Stimulated activated CD8-positive, alpha-beta memory T cell treated with anti-CD3 and anti-CD28 coated beads, Interleukin-7, amount 100 ng/mL, for 1 hour (primary cell): ENCODE data around the gene SYNGR3.
"Not testable (repeated sequence)": the region's sequence is repeated elsewhere in the genome, so short reads cannot be mapped to it uniquely, and the experiment has no call there.

Experiments
- DNase-seq, 2 donors: peaks; one replicate each; pipeline ENCODE4 v3.0.0-alpha.2; 2020; ENCODE audit warnings: low read depth in 2 of 2

The SYNGR3 gene

DNA sequence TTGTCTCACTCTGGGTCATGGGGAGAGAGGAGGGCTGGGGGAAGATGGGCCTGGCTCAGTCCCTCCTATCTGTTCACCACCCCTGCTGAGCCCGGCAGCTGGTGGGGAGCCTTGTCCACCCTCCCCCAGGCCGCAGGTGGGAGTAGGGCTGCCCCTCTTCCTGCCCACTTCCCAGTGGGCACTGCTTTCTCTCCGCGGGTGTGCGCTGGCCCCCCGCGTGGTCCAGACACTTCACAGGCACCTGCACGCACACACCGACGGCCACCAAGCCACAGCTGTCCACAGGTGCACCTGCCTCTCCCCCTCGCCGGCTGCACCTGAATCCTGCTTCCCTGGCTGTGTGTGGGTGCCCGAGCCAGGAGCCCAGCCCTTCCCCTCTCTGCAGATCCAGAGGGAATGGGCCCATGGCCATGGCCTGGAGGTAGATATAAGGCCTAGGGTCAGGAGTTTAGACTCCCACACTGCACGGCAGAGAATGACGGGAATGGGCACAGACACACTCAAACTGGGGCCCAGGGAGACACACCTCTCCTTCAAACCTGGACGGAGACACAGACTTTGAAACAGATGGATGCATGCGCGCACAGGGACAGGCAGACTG lies 39.0 kb downstream of the SYNGR3 start:
- no peak for DNase-seq

GRCh38 chr16:2029350-2029749 lies 39.6 kb downstream of the SYNGR3 start:
- DNase-seq = no peak

GRCh38 chr16:2030036-2030435 lies 40.3 kb downstream of the SYNGR3 start:
- DNase-seq = no peak

DNA sequence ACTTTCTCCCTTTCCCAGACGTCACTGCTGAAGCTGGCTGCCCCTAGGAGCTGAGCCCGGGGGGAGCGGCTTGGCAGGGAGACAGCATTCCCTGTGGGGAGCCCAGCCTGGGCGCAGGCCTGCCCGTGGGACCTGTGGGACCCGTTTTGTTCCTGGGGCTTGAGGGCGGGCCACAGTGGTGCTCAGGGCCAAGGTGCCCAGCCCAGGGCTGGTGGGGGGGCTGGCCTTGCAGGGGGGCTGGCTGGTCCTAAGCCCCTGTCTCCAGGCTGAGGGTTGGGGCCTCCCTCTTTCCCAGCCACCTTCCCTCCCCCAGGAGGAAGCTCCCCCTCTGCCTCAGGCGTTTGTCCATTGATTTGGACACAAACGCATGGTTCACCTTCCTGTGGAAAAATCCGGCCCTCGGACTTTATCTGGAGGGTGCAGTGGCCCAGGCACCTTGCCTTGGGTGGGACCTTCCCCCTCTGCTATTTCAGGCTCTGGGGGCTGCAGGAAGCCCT lies 41.4 kb downstream of the SYNGR3 start:
- DNase-seq = no peak

DNA sequence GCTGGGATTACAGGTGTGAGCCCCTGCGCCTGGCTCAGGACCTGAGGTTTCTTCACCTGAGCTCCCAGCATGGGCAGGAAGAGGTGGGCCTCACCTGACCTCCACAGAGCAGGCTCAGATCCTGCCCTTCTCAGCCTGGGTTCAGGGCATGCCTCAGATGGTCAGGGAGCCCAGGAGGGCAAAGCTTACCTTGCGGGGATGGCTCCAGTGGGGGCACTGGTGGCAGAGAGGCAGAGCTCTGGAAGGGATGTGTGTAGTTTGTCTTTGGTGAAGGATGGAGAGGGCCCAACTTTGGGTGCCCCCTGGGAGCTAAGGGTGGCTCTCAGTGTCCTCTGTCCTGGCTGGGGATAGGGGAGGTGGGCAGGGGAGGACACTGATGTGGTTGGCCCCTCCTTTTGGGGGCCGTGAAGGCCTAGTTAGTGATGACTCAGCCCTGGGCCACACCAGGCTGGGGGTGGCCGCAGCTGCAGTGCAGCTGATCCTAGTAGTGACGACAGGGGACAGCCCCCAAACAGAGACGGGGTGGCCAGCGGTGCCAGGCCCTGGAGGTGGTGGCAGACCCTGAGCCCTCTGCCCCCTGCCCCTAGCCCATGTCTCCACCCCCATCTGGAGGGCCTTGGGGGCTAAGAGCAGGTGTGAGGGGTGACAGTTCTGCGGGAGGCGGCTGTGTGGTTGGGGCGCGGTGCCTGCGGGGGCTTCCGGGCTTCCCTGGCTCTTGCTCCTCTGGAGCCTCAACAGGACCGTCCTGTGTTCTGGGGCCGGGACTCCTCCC lies 42.7 kb downstream of the SYNGR3 start:
- DNase-seq = no peak

DNA sequence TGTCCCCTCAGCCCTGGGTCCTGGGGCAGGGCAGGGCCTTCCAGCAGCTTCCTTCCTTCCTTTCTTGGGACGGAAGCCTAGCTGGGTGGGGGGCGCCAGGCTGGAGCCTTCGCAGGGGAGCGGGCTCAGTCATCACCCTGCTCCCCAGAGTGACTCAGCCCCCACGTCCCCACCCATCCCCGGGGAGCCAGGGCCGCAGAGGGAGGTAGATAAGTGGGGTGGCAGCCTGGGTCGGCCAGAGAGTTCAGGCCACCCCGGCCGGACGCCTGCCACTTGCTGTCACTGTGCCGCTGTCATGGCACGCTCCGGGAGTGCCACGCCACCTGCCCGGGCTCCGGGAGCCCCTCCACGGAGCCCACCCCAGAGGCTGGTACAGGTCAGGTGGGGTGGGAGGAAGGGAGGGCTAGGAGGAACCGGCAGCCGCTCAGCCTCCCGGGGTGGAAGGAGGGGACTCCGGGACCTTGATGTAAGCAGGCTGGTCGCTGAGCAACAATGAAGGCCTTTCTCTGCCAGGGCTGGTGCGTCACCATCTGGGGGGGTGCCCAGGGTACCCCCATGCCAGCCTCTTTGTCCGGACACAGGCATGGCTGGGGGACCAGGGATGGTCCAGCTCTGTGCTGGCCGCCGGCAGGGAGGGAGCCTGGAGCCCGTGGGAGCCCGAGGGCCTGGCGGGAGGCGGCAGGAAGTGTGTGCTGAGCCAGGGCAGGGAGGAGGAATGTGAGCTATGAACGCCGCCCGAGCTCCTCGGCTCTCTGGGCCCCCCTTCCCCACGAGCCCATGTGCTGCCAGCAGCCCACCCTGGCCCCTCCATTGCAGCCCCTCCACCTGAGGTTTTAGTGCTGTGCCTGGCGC lies 43.5 kb downstream of the SYNGR3 start:
- no peak for DNase-seq

DNA sequence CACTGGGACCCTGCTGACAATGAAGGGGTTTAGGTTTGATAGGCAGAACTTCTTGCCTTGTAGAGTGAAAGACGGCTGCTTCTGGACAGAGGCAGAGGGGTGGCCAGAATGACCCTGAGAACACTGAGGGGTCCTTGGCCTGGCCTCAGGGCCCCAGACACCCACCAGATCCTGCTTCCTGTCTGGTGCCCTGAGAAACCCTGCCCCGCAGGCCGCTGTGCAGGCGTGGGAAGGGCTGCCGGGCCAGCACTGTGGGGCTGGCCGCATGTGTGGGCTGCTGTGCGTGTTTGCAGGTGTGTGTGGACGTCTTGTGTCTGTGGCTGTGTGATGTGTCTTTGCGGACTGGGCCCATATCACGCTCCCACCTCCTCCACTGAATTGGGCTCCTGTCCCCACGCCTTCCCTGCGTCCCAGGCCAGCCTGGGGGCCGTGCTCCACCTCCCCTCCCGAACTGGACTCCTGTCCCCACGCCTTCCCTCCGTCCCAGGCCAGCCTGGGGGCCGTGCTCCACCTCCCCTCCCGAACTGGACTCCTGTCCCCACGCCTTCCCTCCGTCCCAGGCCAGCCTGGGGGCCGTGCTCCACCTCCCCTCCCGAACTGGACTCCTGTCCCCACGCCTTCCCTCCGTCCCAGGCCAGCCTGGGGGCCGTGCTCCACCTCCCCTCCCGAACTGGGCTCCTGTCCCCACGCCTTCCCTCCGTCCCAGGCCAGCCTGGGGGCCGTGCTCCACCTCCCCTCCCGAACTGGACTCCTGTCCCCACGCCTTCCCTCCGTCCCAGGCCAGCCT lies 44.3 kb downstream of the SYNGR3 start:
- DNase-seq = not testable (repeated sequence)

- no peak for DNase-seq
Measured at GRCh38 chr16:2034696-2035430, 45.1 kb downstream of the SYNGR3 start.

DNA sequence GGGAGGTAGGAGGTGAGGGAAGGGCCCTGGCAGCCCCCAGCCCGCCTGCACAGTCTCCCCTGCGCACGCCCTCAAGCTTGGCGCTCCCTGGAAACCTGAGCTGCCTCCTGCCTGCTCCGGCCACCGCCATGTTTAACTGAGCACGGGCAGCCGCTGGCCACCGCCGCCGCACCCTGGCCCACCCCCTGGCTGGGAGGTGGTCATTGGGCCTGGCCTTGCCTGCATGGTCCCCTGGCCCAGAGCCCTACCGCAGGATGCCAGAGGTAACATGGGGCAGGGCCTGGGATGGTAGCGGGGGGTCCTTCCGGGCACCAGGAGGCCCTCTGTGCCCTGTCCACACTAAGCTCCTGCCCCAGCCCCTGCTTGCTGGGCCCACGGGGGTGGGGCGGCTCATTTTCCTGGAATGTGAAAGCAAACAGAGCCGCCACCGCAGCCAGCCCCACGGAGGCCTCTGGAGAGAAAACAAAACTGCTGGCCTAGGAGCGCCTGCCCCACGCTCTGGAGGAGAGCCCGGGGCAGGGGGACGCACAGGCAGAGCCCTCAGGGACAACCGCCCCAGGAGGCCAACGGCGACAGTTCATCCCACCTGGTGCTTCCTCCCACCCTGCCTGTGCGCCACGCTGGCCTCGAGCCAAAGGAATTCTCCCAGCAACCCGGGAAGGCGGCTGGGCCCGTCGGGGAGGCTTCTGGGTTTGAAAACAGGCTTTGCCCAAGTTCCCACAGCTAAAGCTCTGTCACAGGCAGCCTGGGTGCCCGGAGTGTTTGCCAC lies 45.8 kb downstream of the SYNGR3 start:
- no peak for DNase-seq

GRCh38 chr16:2036200-2036966 lies 46.6 kb downstream of the SYNGR3 start:
- DNase-seq = no peak

GRCh38 chr16:2037115-2037514 lies 47.3 kb downstream of the SYNGR3 start:
- no peak for DNase-seq

DNA sequence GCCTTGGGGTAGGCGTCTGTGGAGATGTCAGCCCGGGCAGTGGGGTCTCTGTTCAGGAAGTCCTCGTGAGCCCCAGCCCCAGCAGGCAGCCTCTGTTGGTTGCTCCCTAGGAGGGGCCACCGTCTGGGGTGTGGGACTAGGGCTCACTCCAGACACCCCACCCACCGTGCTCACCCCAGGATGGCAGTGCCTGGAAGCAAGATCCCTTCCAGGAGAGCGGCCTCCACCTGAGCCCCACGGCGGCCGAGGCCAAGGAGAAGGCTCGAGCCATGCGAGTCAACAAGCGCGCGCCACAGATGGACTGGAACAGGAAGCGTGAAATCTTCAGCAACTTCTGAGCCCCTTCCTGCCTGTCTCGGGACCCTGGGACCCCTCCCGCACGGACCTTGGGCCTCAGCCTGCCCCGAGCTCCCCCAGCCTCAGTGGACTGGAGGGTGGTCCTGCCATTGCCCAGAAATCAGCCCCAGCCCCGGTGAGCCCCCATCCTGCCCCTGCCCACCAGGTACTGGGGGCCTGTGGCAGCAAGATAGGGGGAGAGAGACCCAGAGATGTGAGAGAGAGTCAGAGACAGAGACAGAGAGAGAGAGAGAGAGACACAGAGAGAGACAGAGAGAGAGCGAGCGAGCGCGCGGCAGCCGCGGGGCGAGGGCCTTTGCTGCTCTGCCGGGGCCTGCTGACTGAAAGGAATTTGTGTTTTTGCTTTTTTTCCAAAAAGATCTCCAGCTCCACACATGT lies 48.0 kb downstream of the SYNGR3 start:
- DNase-seq = no peak

DNA sequence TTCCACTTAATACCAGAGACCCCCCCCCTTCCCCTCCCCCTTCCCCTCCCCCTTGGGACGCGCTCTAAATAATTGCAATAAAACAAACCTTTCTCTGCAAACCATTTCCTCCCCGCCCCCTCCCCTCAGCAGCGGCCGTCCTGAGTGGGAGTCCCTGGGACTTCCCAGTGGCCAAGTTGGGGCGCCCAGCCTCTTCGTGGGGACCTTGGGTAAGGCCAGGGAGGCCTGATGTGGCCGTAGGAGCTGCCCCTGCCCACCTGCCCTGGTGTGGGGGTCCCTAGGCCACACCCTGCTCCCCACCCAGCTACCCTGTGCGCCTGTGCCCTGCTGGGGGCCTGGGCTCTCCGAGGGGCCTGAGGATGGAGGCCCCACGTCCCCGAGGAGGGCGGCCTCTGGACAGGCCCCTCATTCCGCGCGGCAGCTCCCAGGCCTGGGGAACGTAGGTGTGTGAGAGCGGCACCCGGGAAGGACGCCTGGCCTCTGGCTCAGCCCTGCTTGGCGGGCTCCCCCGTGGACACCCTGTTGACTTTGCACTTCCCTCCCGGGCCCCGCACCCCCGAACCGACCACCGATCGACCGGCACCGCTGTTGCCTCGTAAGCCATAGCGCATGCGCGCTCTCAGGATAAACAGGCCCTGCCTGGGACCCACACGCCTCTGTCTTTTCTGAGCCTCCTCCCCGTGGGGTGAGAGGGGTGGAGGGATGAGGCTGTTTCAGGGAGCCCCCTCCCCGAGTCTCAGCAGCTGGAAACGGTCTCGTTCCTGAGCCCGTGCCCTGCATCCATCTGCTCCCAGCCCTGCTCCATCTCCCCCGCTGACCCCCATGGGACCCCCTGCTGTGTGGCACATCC lies 48.8 kb downstream of the SYNGR3 start:
- no peak for DNase-seq

DNA sequence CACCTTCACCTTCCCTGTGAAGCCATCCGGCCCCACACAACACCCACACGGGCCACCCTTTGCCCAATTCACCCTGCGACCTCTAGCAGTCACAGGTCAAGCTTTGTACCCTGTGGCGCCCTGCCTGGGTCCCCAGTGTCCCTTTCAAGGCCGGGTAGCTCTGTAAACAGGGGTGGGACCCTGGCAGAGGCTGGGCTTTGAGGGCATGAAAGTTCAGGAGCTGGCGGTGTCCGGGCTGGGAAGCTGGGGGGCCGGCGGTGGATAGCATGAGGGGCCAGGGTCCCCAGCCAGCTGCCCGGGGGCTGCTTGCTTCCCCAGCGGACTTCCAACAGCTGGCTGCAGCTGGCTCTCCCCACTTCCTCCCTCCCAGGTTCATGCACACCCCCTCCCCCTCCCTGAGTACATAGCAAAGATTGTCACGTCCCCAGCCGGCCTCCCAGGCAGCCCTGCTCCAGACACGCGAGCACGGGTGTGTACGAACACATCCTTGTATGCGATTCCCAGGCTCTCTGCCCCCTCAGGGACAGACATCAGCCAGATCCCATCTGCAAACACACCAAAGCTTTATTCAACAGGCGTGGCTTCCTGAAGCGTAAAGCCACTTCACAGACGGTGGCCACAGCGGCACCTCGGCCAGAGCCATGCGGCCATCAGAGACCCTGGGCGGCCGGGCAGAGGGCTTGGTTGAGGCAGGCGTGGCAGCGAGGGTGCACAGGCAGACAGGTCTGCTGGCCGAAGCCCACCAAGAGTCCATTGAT lies 49.7 kb downstream of the SYNGR3 start:
- no peak for DNase-seq

DNA sequence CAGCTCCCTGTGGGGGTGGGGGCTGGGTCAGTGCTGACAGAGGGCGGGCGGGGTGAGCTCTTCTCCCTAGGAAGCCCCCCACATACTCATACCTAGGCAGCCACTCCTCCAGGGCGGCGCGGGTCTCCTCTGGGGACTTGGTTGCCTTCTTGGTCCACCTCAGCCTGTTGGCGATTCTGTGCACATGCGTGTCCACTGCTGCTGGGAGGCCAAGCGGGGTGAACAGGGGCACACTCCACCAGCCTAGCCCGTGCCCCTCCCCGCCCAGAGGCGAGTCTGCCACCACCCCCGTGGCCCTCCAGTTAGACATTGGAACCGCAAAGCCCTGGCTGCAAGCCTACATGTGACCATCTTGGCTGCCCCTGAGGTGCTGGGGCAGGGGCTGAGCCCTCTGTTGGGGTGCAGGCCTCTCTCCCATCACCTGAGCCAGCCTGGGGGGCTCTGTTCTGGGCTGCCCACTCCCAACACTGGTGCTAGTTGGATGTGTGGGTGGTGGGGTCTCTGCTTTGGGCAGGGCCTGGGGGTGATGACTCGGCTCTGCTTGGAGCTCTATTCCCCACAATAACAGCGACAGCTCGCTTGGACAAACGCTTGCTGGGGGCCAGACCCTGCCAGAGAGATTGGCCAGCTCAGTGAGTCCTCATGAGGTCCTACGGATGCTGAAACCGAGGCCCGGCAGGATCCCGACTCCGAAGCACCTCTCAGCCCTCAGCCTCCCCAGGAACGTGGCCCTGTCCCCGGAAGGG lies 50.4 kb downstream of the SYNGR3 start:
- DNase-seq = no peak

DNA sequence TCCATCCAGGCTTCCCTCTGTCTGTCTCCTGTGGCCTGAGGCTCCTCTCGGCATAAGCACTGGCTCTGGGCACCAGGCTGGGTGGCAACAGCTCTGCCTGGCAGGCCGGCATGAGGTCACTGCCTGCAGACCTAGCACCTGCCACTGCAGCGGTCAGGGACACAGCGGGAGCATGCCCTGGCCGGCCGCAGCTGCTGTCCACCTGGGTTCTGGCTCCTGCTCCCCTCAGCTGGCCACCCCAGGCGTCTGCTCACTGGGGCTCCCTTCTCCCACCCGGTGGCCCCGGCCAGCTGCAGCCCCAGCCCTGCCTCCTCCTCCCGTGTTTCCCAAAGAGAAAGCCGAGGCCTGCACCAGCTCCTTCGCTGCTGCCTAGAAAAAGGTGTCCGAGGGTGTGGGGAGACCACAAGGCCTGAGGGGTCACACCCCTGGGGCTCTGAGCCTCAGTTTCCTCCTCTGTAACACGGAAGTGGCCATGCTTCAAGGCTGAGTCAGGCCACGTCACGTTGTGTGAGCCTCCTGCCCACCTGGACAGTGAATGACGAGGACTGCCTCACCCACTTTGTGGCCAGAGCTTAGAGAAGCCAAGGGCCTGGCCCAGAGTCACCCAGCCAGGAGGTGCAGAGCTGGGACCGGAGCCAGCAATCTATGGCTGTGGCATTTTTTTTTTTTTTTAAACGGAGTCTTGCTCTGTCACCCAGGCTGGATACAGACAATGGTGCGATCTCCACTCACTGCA lies 51.2 kb downstream of the SYNGR3 start:
- no peak for DNase-seq
